ENCODE results near the gene UGT1A8.
"Not testable (repeated sequence)": the region's sequence is repeated elsewhere in the genome, so short reads cannot be mapped to it uniquely, and the experiment has no call there.

Gene UGT1A8

GRCh38 chr2:233699424-233700027 is 82.1 kb downstream of the UGT1A8 start:
- Histone ChIP-seq H3K79me2 (ENCODE audit: low read length) (no peaks in the 10 kb centered on the region), H3K4me1 (ENCODE audit: low read length) (no peaks in the 10 kb centered on the region), H3K27ac (ENCODE audit: low read length) (no peak overlapping the region), H3K27me3 (ENCODE audit: low read depth, low read length) (no peaks in the 10 kb centered on the region), H3K4me2 (ENCODE audit: low read length) (no peak overlapping the region), H3K36me3 (replicated peaks; ENCODE audit: low read depth, low read length) (no peaks in the 10 kb centered on the region), H3K9me3 (ENCODE audit: insufficient read depth, low read length) (no peaks in the 10 kb centered on the region), H3K9ac (ENCODE audit: low read length) (no peak overlapping the region), H3K4me3 (ENCODE audit: low read length) (no peak overlapping the region), H2AFZ (ENCODE audit: low read depth, low read length) (no peak overlapping the region), H4K20me1 (ENCODE audit: insufficient read depth, low read length) (no peaks in the 10 kb centered on the region)
- TF ChIP-seq CTCF (IDR thresholded peaks at IDR 0.05; ENCODE audit: low read depth, low read length) (no peak), EZH2phosphoT487 (IDR thresholded peaks at IDR 0.05; ENCODE audit: low read depth) (no peak)

GRCh38 chr2:233700028-233700635 is 82.7 kb downstream of the UGT1A8 start:
- Histone ChIP-seq H3K27me3 (ENCODE audit: low read depth, low read length) (no peaks in the 10 kb centered on the region), H3K4me3 (ENCODE audit: low read length) (no peak overlapping the region), H3K27ac (ENCODE audit: low read length) (no peak overlapping the region), H2AFZ (ENCODE audit: low read depth, low read length) (no peak overlapping the region), H3K36me3 (replicated peaks; ENCODE audit: low read depth, low read length) (no peaks in the 10 kb centered on the region), H4K20me1 (ENCODE audit: insufficient read depth, low read length) (no peaks in the 10 kb centered on the region), H3K9ac (ENCODE audit: low read length) (no peak overlapping the region), H3K9me3 (ENCODE audit: insufficient read depth, low read length) (no peaks in the 10 kb centered on the region), H3K4me2 (ENCODE audit: low read length) (no peak overlapping the region), H3K4me1 (ENCODE audit: low read length) (no peaks in the 10 kb centered on the region), H3K79me2 (ENCODE audit: low read length) (no peaks in the 10 kb centered on the region)
- TF ChIP-seq EZH2phosphoT487 (IDR thresholded peaks at IDR 0.05; ENCODE audit: low read depth): no peak
- TF ChIP-seq CTCF (IDR thresholded peaks at IDR 0.05; ENCODE audit: low read depth, low read length): no peak

- H3K27me3 ChIP-seq (ENCODE audit: low read depth, low read length); H3K4me3 ChIP-seq (ENCODE audit: low read length); H3K4me2 ChIP-seq (ENCODE audit: low read length); H3K79me2 ChIP-seq (ENCODE audit: low read length); H3K4me1 ChIP-seq (ENCODE audit: low read length); H3K9ac ChIP-seq (ENCODE audit: low read length); H3K9me3 ChIP-seq (ENCODE audit: insufficient read depth, low read length); H4K20me1 ChIP-seq (ENCODE audit: insufficient read depth, low read length); H2AFZ ChIP-seq (ENCODE audit: low read depth, low read length); H3K36me3 ChIP-seq (replicated peaks; ENCODE audit: low read depth, low read length); H3K27ac ChIP-seq (ENCODE audit: low read length): not testable (repeated sequence)
Observed at GRCh38 chr2:233700842-233701241, 83.4 kb downstream of the UGT1A8 start.

GRCh38 chr2:233702238-233702637 is 84.8 kb downstream of the UGT1A8 start:
- Histone ChIP-seq H3K79me2 (ENCODE audit: low read length) (no peaks in the 10 kb centered on the region), H3K4me2 (ENCODE audit: low read length) (no peak overlapping the region), H3K36me3 (replicated peaks; ENCODE audit: low read depth, low read length) (no peaks in the 10 kb centered on the region), H3K27ac (ENCODE audit: low read length) (no peak overlapping the region), H2AFZ (ENCODE audit: low read depth, low read length) (no peak overlapping the region), H3K4me3 (ENCODE audit: low read length) (no peak overlapping the region), H3K27me3 (ENCODE audit: low read depth, low read length) (no peaks in the 10 kb centered on the region), H3K4me1 (ENCODE audit: low read length) (no peaks in the 10 kb centered on the region), H3K9ac (ENCODE audit: low read length) (no peak overlapping the region), H3K9me3 (ENCODE audit: insufficient read depth, low read length) (no peaks in the 10 kb centered on the region), H4K20me1 (ENCODE audit: insufficient read depth, low read length) (no peaks in the 10 kb centered on the region)
- TF ChIP-seq CTCF (IDR thresholded peaks at IDR 0.05; ENCODE audit: low read depth, low read length) (no peak), EZH2phosphoT487 (IDR thresholded peaks at IDR 0.05; ENCODE audit: low read depth) (no peak)

Measured in OCI-LY3 (cell line).